ENCODE measurements around the gene CDH24. TPM values are rescaled to one million over a fixed set of nuclear protein-coding genes. Genes with fewer than 3 reads are reported as not detected.

The CDH24 gene
- polyA plus RNA-seq, 3 donors: 22.9 to 38.2 (median 23.9) TPM

Other genes starting within 250 kb of the CDH24 start
- 100 to 1,000 TPM; 114 to 130 (median 129) TPM for gene SLC7A7, start 242.1 kb downstream of the CDH24 start, polyA plus RNA-seq (ENCODE audit: insufficient read length in 3 of 3)
- gene MRPL52, start 227.6 kb downstream of the CDH24 start, polyA plus RNA-seq (ENCODE audit: insufficient read length in 3 of 3): 100 to 1,000 TPM in 1 of 3 donors, 10 to 100 TPM in 2; 87.6 to 107 (median 93.7) TPM
- gene MMP14, start 220.9 kb downstream of the CDH24 start, polyA plus RNA-seq (ENCODE audit: insufficient read length in 3 of 3): 100 to 1,000 TPM; 123 to 161 (median 159) TPM
- 10 to 100 TPM; 79.1 to 94.9 (median 93.9) TPM for gene LRP10, start 185.8 kb downstream of the CDH24 start, polyA plus RNA-seq (ENCODE audit: insufficient read length in 3 of 3)
- 1 to 10 TPM; 1.9 to 2.1 (median 1.9) TPM for gene REM2, start 174.3 kb downstream of the CDH24 start, polyA plus RNA-seq (ENCODE audit: insufficient read length in 3 of 3)
- gene RBM23, start 138.4 kb downstream of the CDH24 start, polyA plus RNA-seq (ENCODE audit: insufficient read length in 3 of 3): 100 to 1,000 TPM; 121 to 144 (median 123) TPM
- 100 to 1,000 TPM; 150 to 181 (median 161) TPM for gene PRMT5, start 128.1 kb downstream of the CDH24 start, polyA plus RNA-seq (ENCODE audit: insufficient read length in 3 of 3)
- gene HAUS4, start 100.4 kb downstream of the CDH24 start, polyA plus RNA-seq (ENCODE audit: insufficient read length in 3 of 3): 10 to 100 TPM; 51.9 to 64.0 (median 59.9) TPM
- 100 to 1,000 TPM in 2 of 3 donors, 10 to 100 TPM in 1; 77.4 to 120 (median 103) TPM for gene AJUBA, start 75.0 kb downstream of the CDH24 start, polyA plus RNA-seq (ENCODE audit: insufficient read length in 3 of 3)
- gene C14orf93, start 47.4 kb downstream of the CDH24 start, polyA plus RNA-seq (ENCODE audit: insufficient read length in 3 of 3): 10 to 100 TPM; 19.9 to 27.2 (median 22.5) TPM
- gene PSMB5, start 22.6 kb downstream of the CDH24 start, polyA plus RNA-seq (ENCODE audit: insufficient read length in 3 of 3): 100 to 1,000 TPM; 207 to 269 (median 224) TPM
- gene PSMB11, start 15.3 kb downstream of the CDH24 start, polyA plus RNA-seq (ENCODE audit: insufficient read length in 3 of 3): under 1 TPM in 1 of 3 donors, not detected in 2; 0.04 TPM
- gene ACIN1, start 37.6 kb upstream of the CDH24 start, polyA plus RNA-seq (ENCODE audit: insufficient read length in 3 of 3): 100 to 1,000 TPM; 246 to 370 (median 335) TPM
- 10 to 100 TPM; 72.3 to 84.5 (median 79.3) TPM for gene C14orf119, start 38.0 kb upstream of the CDH24 start, polyA plus RNA-seq (ENCODE audit: insufficient read length in 3 of 3)
- under 1 TPM in 2 of 3 donors, not detected in 1; 0.06 to 0.18 TPM for gene CIROP, start 47.5 kb upstream of the CDH24 start, polyA plus RNA-seq (ENCODE audit: insufficient read length in 3 of 3)
- under 1 TPM; 0.10 to 0.30 (median 0.15) TPM for gene CEBPE, start 61.7 kb upstream of the CDH24 start, polyA plus RNA-seq (ENCODE audit: insufficient read length in 3 of 3)
- 100 to 1,000 TPM in 1 of 3 donors, 10 to 100 TPM in 2; 76.5 to 103 (median 88.8) TPM for gene SLC7A8, start 126.1 kb upstream of the CDH24 start, polyA plus RNA-seq (ENCODE audit: insufficient read length in 3 of 3)
- gene RNF212B, start 180.4 kb upstream of the CDH24 start, polyA plus RNA-seq (ENCODE audit: insufficient read length in 3 of 3): 1 to 10 TPM; 1.3 to 3.4 (median 2.3) TPM
- gene HOMEZ, start 228.6 kb upstream of the CDH24 start, polyA plus RNA-seq (ENCODE audit: insufficient read length in 3 of 3): 10 to 100 TPM; 28.5 to 32.3 (median 29.2) TPM
- 10 to 100 TPM; 20.5 to 37.2 (median 37.2) TPM for gene PPP1R3E, start 245.3 kb upstream of the CDH24 start, polyA plus RNA-seq (ENCODE audit: insufficient read length in 3 of 3)
- 10 to 100 TPM; 38.2 to 54.4 (median 47.7) TPM for gene BCL2L2, start 249.3 kb upstream of the CDH24 start, polyA plus RNA-seq (ENCODE audit: insufficient read length in 3 of 3)